ENCODE data around the gene OR4D11. TPM values are rescaled to one million over a fixed set of nuclear protein-coding genes. Genes with fewer than 3 reads are reported as not detected.

Gene OR4D11
- total and polyA plus RNA-seq, 9 of the 15 experiments (the other 6 are each of a cell fraction or from before 2014, with no cell fraction given), result not detected

DNA sequence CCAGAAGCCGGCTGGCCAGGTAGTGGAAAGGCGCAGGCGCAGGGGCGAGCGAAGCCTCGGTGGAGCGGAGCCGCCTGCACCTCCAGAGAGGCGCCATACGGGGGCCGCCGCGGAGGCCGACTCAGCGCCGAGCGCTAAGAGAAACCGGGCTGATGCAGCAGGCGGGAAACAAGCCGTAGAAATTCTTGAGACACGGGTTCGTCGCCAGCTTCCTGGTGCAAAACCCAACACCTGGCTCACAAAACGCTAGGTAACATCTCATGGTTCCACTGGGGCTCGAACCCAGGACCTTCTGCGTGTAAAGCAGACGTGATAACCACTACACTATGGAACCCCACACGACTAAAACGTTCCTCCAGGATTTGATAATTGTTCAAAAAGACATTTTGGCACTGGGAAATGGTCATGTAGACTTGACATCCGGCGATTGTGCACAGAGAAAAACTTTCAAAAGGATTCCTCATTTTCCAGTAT, 47.0 kb downstream of the OR4D11 start (continued):
- TF ChIP-seq ZNF408 (CRISPR knock-in tag; IDR thresholded peaks at IDR 0.05; ENCODE audit: low read depth) (no peak), EP400 (IDR thresholded peaks at IDR 0.05) (no peak), NRF1 (conservative IDR thresholded peaks at IDR 0.05 in 1 of 2, IDR thresholded peaks at IDR 0.05 in 1 of 2) (peak; percentile 94 to 95), ZNF184 (CRISPR knock-in tag; IDR thresholded peaks at IDR 0.05) (no peak), PRMT5 (CRISPR knock-in tag; IDR thresholded peaks at IDR 0.05) (no peak), SIX5 (IDR thresholded peaks at IDR 0.05; ENCODE audit: borderline replicate concordance in 1 of 2, insufficient read depth in 1 of 2, low read depth in 1 of 2, low read length in 2 of 2) (no peak), ZNF830 (CRISPR knock-in tag; IDR thresholded peaks at IDR 0.05) (no peak), RCOR1 (IDR thresholded peaks at IDR 0.05; ENCODE audit: borderline replicate concordance in 1 of 2, low read depth in 2 of 2, low read length in 2 of 2) (peak in 1 of 2 experiments; percentile 86; a peak in 3 of 4 replicates), TAF15 (IDR thresholded peaks at IDR 0.05; ENCODE audit: low read depth, low read length) (no peak), GABPB1 (CRISPR knock-in tag; IDR thresholded peaks at IDR 0.05) (peak; percentile 74; the same call in 1 of the 2 replicates), HOXB6 (CRISPR knock-in tag; IDR thresholded peaks at IDR 0.05; ENCODE audit: borderline replicate concordance) (no peak), MYNN (IDR thresholded peaks at IDR 0.05) (no peak; the same call in 1 of the 2 replicates), MYNN (CRISPR knock-in tag; IDR thresholded peaks at IDR 0.05) (no peak), NFXL1 (CRISPR knock-in tag; IDR thresholded peaks at IDR 0.05) (no peak), ZNF175 (CRISPR knock-in tag; IDR thresholded peaks at IDR 0.05; ENCODE audit: low read depth) (peak; percentile 98), NEUROD1 (IDR thresholded peaks at IDR 0.05; ENCODE audit: borderline replicate concordance, low read depth, low read length, partially characterized antibody) (peak; percentile 37), LARP7 (IDR thresholded peaks at IDR 0.05) (peak; percentile 46; the same call in 1 of the 2 replicates)
- TF ChIP-seq, protein P1, sequence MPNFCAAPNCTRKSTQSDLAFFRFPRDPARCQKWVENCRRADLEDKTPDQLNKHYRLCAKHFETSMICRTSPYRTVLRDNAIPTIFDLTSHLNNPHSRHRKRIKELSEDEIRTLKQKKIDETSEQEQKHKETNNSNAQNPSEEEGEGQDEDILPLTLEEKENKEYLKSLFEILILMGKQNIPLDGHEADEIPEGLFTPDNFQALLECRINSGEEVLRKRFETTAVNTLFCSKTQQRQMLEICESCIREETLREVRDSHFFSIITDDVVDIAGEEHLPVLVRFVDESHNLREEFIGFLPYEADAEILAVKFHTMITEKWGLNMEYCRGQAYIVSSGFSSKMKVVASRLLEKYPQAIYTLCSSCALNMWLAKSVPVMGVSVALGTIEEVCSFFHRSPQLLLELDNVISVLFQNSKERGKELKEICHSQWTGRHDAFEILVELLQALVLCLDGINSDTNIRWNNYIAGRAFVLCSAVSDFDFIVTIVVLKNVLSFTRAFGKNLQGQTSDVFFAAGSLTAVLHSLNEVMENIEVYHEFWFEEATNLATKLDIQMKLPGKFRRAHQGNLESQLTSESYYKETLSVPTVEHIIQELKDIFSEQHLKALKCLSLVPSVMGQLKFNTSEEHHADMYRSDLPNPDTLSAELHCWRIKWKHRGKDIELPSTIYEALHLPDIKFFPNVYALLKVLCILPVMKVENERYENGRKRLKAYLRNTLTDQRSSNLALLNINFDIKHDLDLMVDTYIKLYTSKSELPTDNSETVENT (CRISPR knock-in tag; IDR thresholded peaks at IDR 0.05), result peak; percentile 69; the same call in 1 of the 2 replicates
- TF ChIP-seq, protein P2, sequence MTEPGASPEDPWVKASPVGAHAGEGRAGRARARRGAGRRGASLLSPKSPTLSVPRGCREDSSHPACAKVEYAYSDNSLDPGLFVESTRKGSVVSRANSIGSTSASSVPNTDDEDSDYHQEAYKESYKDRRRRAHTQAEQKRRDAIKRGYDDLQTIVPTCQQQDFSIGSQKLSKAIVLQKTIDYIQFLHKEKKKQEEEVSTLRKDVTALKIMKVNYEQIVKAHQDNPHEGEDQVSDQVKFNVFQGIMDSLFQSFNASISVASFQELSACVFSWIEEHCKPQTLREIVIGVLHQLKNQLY (CRISPR knock-in tag; conservative IDR thresholded peaks at IDR 0.05), result no peak
- TF ChIP-seq, protein P3, sequence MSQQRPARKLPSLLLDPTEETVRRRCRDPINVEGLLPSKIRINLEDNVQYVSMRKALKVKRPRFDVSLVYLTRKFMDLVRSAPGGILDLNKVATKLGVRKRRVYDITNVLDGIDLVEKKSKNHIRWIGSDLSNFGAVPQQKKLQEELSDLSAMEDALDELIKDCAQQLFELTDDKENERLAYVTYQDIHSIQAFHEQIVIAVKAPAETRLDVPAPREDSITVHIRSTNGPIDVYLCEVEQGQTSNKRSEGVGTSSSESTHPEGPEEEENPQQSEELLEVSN (IDR thresholded peaks at IDR 0.05; ENCODE audit: borderline replicate concordance in 1 of 2, extremely low read depth in 1 of 2, insufficient read depth in 1 of 2, insufficient read length in 1 of 2, low read depth in 1 of 2, low read length in 1 of 2, poor library complexity in 1 of 2, severe bottlenecking in 1 of 2), result peak; percentile 93 to 97
- TF ChIP-seq, protein P4, sequence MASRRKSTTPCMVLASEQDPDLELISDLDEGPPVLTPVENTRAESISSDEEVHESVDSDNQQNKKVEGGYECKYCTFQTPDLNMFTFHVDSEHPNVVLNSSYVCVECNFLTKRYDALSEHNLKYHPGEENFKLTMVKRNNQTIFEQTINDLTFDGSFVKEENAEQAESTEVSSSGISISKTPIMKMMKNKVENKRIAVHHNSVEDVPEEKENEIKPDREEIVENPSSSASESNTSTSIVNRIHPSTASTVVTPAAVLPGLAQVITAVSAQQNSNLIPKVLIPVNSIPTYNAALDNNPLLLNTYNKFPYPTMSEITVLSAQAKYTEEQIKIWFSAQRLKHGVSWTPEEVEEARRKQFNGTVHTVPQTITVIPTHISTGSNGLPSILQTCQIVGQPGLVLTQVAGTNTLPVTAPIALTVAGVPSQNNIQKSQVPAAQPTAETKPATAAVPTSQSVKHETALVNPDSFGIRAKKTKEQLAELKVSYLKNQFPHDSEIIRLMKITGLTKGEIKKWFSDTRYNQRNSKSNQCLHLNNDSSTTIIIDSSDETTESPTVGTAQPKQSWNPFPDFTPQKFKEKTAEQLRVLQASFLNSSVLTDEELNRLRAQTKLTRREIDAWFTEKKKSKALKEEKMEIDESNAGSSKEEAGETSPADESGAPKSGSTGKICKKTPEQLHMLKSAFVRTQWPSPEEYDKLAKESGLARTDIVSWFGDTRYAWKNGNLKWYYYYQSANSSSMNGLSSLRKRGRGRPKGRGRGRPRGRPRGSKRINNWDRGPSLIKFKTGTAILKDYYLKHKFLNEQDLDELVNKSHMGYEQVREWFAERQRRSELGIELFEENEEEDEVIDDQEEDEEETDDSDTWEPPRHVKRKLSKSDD (conservative IDR thresholded peaks at IDR 0.05; ENCODE audit: low read length), result no peak

Measured in K562 (cell line).